ENCODE data around the gene PSMG1. TPM values are rescaled to one million over a fixed set of nuclear protein-coding genes. Genes with fewer than 3 reads are reported as not detected.
A peak's percentile ranks its signal among the peaks of the same experiment; 100 is the strongest.

PSMG1 gene
- total and polyA plus RNA-seq, 5 donors from 2014 or later, result 15.6 to 52.0 (median 46.3) TPM

GRCh38 chr21:39218082-39218409 lies 34.8 kb upstream of the PSMG1 start:
- H3K4me3 ChIP-seq (ENCODE audit: low read depth, low read length), result no peak overlapping the region
- H3K27me3 ChIP-seq (ENCODE audit: control insufficient read depth, insufficient read depth, low read length), result no peaks in the 10 kb centered on the region
- Mint-ChIP-seq H3K27ac (peak overlapping the region in 1 of 3 donors; percentile 20), H3K27me3 (no peaks in the 10 kb centered on the region), H3K9me3 (no peaks in the 10 kb centered on the region), H3K4me3 (no peak overlapping the region), H3K36me3 (peaks cover 40% of the 10 kb centered on the region), H3K4me1 (peaks cover 8 to 18% (median 10%) of the 10 kb centered on the region in 4 donors)
- peaks cover 58% of the 10 kb centered on the region for H3K36me3 ChIP-seq (ENCODE audit: control insufficient read depth, insufficient read depth, low read length)
- no peaks in the 10 kb centered on the region for H3K4me1 ChIP-seq (ENCODE audit: control insufficient read depth, insufficient read depth, low read length, poor library complexity, severe bottlenecking)
- no peak for DNase-seq
- no peaks in the 10 kb centered on the region for H3K9me3 ChIP-seq (ENCODE audit: control insufficient read depth in 2 of 2, low read length in 2 of 2)
- no peak for ATAC-seq (ENCODE audit: low read depth in 2 of 2)
- H3K27ac ChIP-seq (ENCODE audit: insufficient read depth, low read length, poor library complexity, severe bottlenecking), result no peak overlapping the region

- H3K36me3 ChIP-seq (ENCODE audit: control insufficient read depth, insufficient read depth, low read length), result peaks cover 61% of the 10 kb centered on the region
- no peaks in the 10 kb centered on the region for H3K9me3 ChIP-seq (ENCODE audit: control insufficient read depth in 2 of 2, low read length in 2 of 2)
- H3K27me3 ChIP-seq (ENCODE audit: control insufficient read depth, insufficient read depth, low read length), result no peaks in the 10 kb centered on the region
- ATAC-seq (ENCODE audit: low read depth in 2 of 2) (no peak), DNase-seq (no peak)
- Mint-ChIP-seq H3K4me3 (no peak overlapping the region), H3K27ac (peak overlapping the region in 1 of 3 donors; percentile 20), H3K36me3 (peaks cover 36% of the 10 kb centered on the region), H3K9me3 (no peaks in the 10 kb centered on the region), H3K4me1 (peaks cover 5 to 16% (median 11%) of the 10 kb centered on the region in 4 donors), H3K27me3 (no peaks in the 10 kb centered on the region)
- no peak overlapping the region for H3K27ac ChIP-seq (ENCODE audit: insufficient read depth, low read length, poor library complexity, severe bottlenecking)
- H3K4me1 ChIP-seq (ENCODE audit: control insufficient read depth, insufficient read depth, low read length, poor library complexity, severe bottlenecking), result no peaks in the 10 kb centered on the region
- no peak overlapping the region for H3K4me3 ChIP-seq (ENCODE audit: low read depth, low read length)
Measured at GRCh38 chr21:39217356-39218081, 34.3 kb upstream of the PSMG1 start.

- Histone ChIP-seq H3K9me3 (ENCODE audit: control insufficient read depth in 2 of 2, low read length in 2 of 2) (no peaks in the 10 kb centered on the region), H3K4me3 (ENCODE audit: low read depth, low read length) (no peak overlapping the region), H3K36me3 (ENCODE audit: control insufficient read depth, insufficient read depth, low read length) (peaks cover 59% of the 10 kb centered on the region), H3K4me1 (ENCODE audit: control insufficient read depth, insufficient read depth, low read length, poor library complexity, severe bottlenecking) (no peaks in the 10 kb centered on the region), H3K27me3 (ENCODE audit: control insufficient read depth, insufficient read depth, low read length) (no peaks in the 10 kb centered on the region), H3K27ac (ENCODE audit: insufficient read depth, low read length, poor library complexity, severe bottlenecking) (no peak overlapping the region)
- ATAC-seq (ENCODE audit: low read depth in 2 of 2), result no peak
- Mint-ChIP-seq H3K4me1 (peaks cover 12 to 21% (median 18%) of the 10 kb centered on the region in 4 donors), H3K9me3 (no peaks in the 10 kb centered on the region), H3K27me3 (no peaks in the 10 kb centered on the region), H3K4me3 (no peak overlapping the region), H3K36me3 (peaks cover 34% of the 10 kb centered on the region), H3K27ac (no peak overlapping the region)
- DNase-seq, result no peak
Measured at GRCh38 chr21:39216290-39216689, 33.0 kb upstream of the PSMG1 start.

- H3K9me3 ChIP-seq (ENCODE audit: control insufficient read depth in 2 of 2, low read length in 2 of 2), result no peaks in the 10 kb centered on the region
- H3K9me3 Mint-ChIP-seq, result no peaks in the 10 kb centered on the region
- no peak for ATAC-seq (ENCODE audit: low read depth in 2 of 2)
- no peaks in the 10 kb centered on the region for H3K27me3 ChIP-seq (ENCODE audit: control insufficient read depth, insufficient read depth, low read length)
- no peak overlapping the region for H3K4me3 ChIP-seq (ENCODE audit: low read depth, low read length)
- H3K4me1 ChIP-seq (ENCODE audit: control insufficient read depth, insufficient read depth, low read length, poor library complexity, severe bottlenecking), result no peaks in the 10 kb centered on the region
- H3K36me3 ChIP-seq (ENCODE audit: control insufficient read depth, insufficient read depth, low read length), result peaks cover 58% of the 10 kb centered on the region
- H3K27me3 Mint-ChIP-seq, result no peaks in the 10 kb centered on the region
- no peak overlapping the region for H3K27ac ChIP-seq (ENCODE audit: insufficient read depth, low read length, poor library complexity, severe bottlenecking)
- H3K36me3 Mint-ChIP-seq, result peaks cover 34% of the 10 kb centered on the region
- H3K4me3 Mint-ChIP-seq, result no peak overlapping the region
- H3K4me1 Mint-ChIP-seq, result peaks cover 23 to 30% (median 26%) of the 10 kb centered on the region in 4 donors
- no peak overlapping the region for H3K27ac Mint-ChIP-seq
- DNase-seq, result no peak
Measured at GRCh38 chr21:39215078-39215477, 31.8 kb upstream of the PSMG1 start.

GRCh38 chr21:39209334-39209688 lies 26.1 kb upstream of the PSMG1 start:
- peaks cover 76% of the 10 kb centered on the region for H3K36me3 ChIP-seq (ENCODE audit: control insufficient read depth, insufficient read depth, low read length)
- ATAC-seq (ENCODE audit: low read depth in 2 of 2), result no peak
- no peak for DNase-seq
- Mint-ChIP-seq H3K36me3 (peaks cover 53% of the 10 kb centered on the region), H3K9me3 (no peaks in the 10 kb centered on the region), H3K27ac (peak overlapping the region in 2 of 3 donors; percentile 64 to 65), H3K27me3 (no peaks in the 10 kb centered on the region), H3K4me3 (no peak overlapping the region), H3K4me1 (peaks cover 32 to 41% (median 34%) of the 10 kb centered on the region in 4 donors)
- no peak overlapping the region for H3K27ac ChIP-seq (ENCODE audit: insufficient read depth, low read length, poor library complexity, severe bottlenecking)
- no peaks in the 10 kb centered on the region for H3K9me3 ChIP-seq (ENCODE audit: control insufficient read depth in 2 of 2, low read length in 2 of 2)
- H3K4me3 ChIP-seq (ENCODE audit: low read depth, low read length), result no peak overlapping the region
- H3K27me3 ChIP-seq (ENCODE audit: control insufficient read depth, insufficient read depth, low read length), result no peaks in the 10 kb centered on the region
- H3K4me1 ChIP-seq (ENCODE audit: control insufficient read depth, insufficient read depth, low read length, poor library complexity, severe bottlenecking), result peaks cover 8% of the 10 kb centered on the region

GRCh38 chr21:39208624-39209333 lies 25.5 kb upstream of the PSMG1 start:
- Histone ChIP-seq H3K36me3 (ENCODE audit: control insufficient read depth, insufficient read depth, low read length) (peaks cover 74% of the 10 kb centered on the region), H3K27ac (ENCODE audit: insufficient read depth, low read length, poor library complexity, severe bottlenecking) (no peak overlapping the region), H3K4me1 (ENCODE audit: control insufficient read depth, insufficient read depth, low read length, poor library complexity, severe bottlenecking) (peaks cover 8% of the 10 kb centered on the region), H3K27me3 (ENCODE audit: control insufficient read depth, insufficient read depth, low read length) (no peaks in the 10 kb centered on the region), H3K4me3 (ENCODE audit: low read depth, low read length) (no peak overlapping the region), H3K9me3 (ENCODE audit: control insufficient read depth in 2 of 2, low read length in 2 of 2) (no peaks in the 10 kb centered on the region)
- Mint-ChIP-seq H3K4me3 (peak overlapping the region in 1 of 4 donors; percentile 54), H3K27ac (peak overlapping the region; percentile 12 to 86 (median 64)), H3K27me3 (no peaks in the 10 kb centered on the region), H3K4me1 (peaks cover 32 to 41% (median 34%) of the 10 kb centered on the region in 4 donors), H3K9me3 (no peaks in the 10 kb centered on the region), H3K36me3 (peaks cover 49% of the 10 kb centered on the region)
- DNase-seq (no peak), ATAC-seq (ENCODE audit: low read depth in 2 of 2) (no peak)

GRCh38 chr21:39204134-39204533 lies 20.9 kb upstream of the PSMG1 start:
- Mint-ChIP-seq H3K27me3 (no peaks in the 10 kb centered on the region), H3K4me1 (peaks cover 4 to 10% (median 5%) of the 10 kb centered on the region in 4 donors), H3K36me3 (peaks cover 44% of the 10 kb centered on the region), H3K4me3 (no peak overlapping the region), H3K9me3 (no peaks in the 10 kb centered on the region), H3K27ac (no peak overlapping the region)
- H3K4me3 ChIP-seq (ENCODE audit: low read depth, low read length), result no peak overlapping the region
- H3K36me3 ChIP-seq (ENCODE audit: control insufficient read depth, insufficient read depth, low read length), result peaks cover 90% of the 10 kb centered on the region
- no peaks in the 10 kb centered on the region for H3K27me3 ChIP-seq (ENCODE audit: control insufficient read depth, insufficient read depth, low read length)
- ATAC-seq (ENCODE audit: low read depth in 2 of 2) (no peak), DNase-seq (no peak)
- H3K4me1 ChIP-seq (ENCODE audit: control insufficient read depth, insufficient read depth, low read length, poor library complexity, severe bottlenecking), result no peaks in the 10 kb centered on the region
- no peaks in the 10 kb centered on the region for H3K9me3 ChIP-seq (ENCODE audit: control insufficient read depth in 2 of 2, low read length in 2 of 2)
- H3K27ac ChIP-seq (ENCODE audit: insufficient read depth, low read length, poor library complexity, severe bottlenecking), result no peak overlapping the region

- no peak overlapping the region for H3K27ac Mint-ChIP-seq
- H3K9me3 Mint-ChIP-seq, result no peaks in the 10 kb centered on the region
- ATAC-seq (ENCODE audit: low read depth in 2 of 2), result no peak
- H3K4me1 Mint-ChIP-seq, result peaks cover 22 to 30% (median 28%) of the 10 kb centered on the region in 4 donors
- H3K4me1 ChIP-seq (ENCODE audit: control insufficient read depth, insufficient read depth, low read length, poor library complexity, severe bottlenecking), result peaks cover 7% of the 10 kb centered on the region
- H3K4me3 Mint-ChIP-seq, result no peak overlapping the region
- no peaks in the 10 kb centered on the region for H3K27me3 Mint-ChIP-seq
- no peak overlapping the region for H3K27ac ChIP-seq (ENCODE audit: insufficient read depth, low read length, poor library complexity, severe bottlenecking)
- H3K4me3 ChIP-seq (ENCODE audit: low read depth, low read length), result no peak overlapping the region
- H3K36me3 ChIP-seq (ENCODE audit: control insufficient read depth, insufficient read depth, low read length), result peaks cover 81% of the 10 kb centered on the region
- no peaks in the 10 kb centered on the region for H3K9me3 ChIP-seq (ENCODE audit: control insufficient read depth in 2 of 2, low read length in 2 of 2)
- H3K27me3 ChIP-seq (ENCODE audit: control insufficient read depth, insufficient read depth, low read length), result no peaks in the 10 kb centered on the region
- H3K36me3 Mint-ChIP-seq, result peaks cover 51% of the 10 kb centered on the region
- no peak for DNase-seq
Measured at GRCh38 chr21:39198800-39199199, 15.5 kb upstream of the PSMG1 start.

Data from CD4-positive, CD25-positive, alpha-beta regulatory T cell (primary cell).